Neural cell (in vitro differentiated cells): Measurements from ENCODE around the gene MSI1. TPM values are rescaled to one million over a fixed set of nuclear protein-coding genes. Genes with fewer than 3 reads are reported as not detected.

Source experiments
- H2AFZ ChIP-seq: fragments of 200-600, 300-800 bp; sonication (generic), shearing (Covaris generic); 2 replicates; pipeline ENCODE4 v1.6.0; 2014; ENCODE audit warnings: low read depth, mild to moderate bottlenecking, antibody characterized with exemption, low read length, moderate library complexity
- H3F3A ChIP-seq: fragments of 200-600 bp; shearing (Covaris generic); 2 replicates; pipeline ENCODE4 v1.6.1; 2016; ENCODE audit warnings: mild to moderate bottlenecking, moderate library complexity, mixed read lengths, antibody characterized with exemption, low read length; ENCODE audit not compliant: insufficient read depth, poor library complexity, severe bottlenecking
- H3K27ac ChIP-seq: fragments of 200-600, 300-800 bp; sonication (generic), shearing (Covaris generic); 2 replicates; pipeline ENCODE4 v1.5.1; 2014; ENCODE audit warnings: mild to moderate bottlenecking, low read length, moderate library complexity
- H3K27me3 ChIP-seq: fragments of 300-800, 200-600 bp; sonication (generic), shearing (Covaris generic); 2 replicates; pipeline ENCODE4 v1.6.0; 2014; ENCODE audit warnings: mild to moderate bottlenecking, low read depth, low read length, moderate library complexity; ENCODE audit not compliant: insufficient read depth
- H3K36me3 ChIP-seq: fragments of 300-800, 200-600 bp; sonication (generic), shearing (Covaris generic); 2 replicates; pipeline ENCODE4 v1.5.1; 2014; ENCODE audit warnings: mild to moderate bottlenecking, antibody characterized with exemption, low read length, moderate library complexity; ENCODE audit not compliant: insufficient read depth
- H3K4me2 ChIP-seq: fragments of 300-800, 200-600 bp; sonication (generic), shearing (Covaris generic); 2 replicates; pipeline ENCODE4 v1.6.0; 2014; ENCODE audit warnings: mild to moderate bottlenecking, low read length
- H3K4me3 ChIP-seq: fragments of 300-800, 200-600 bp; sonication (generic), shearing (Covaris generic); 2 replicates; pipeline ENCODE4 v1.5.1; 2014; ENCODE audit warnings: mild to moderate bottlenecking, low read length, moderate library complexity
- H3K79me2 ChIP-seq: fragments of 200-600 bp; shearing (Covaris generic); replicated peaks from 2 replicates; pipeline ENCODE4 v1.6.0; 2014; ENCODE audit warnings: mild to moderate bottlenecking, low read length, moderate library complexity; ENCODE audit not compliant: insufficient read depth
- H3K9ac ChIP-seq: fragments of 300-800, 200-600 bp; sonication (generic), shearing (Covaris generic); 2 replicates; pipeline ENCODE4 v1.6.1; 2016; ENCODE audit warnings: mild to moderate bottlenecking, low read length, mixed read lengths
- H3K9me2 ChIP-seq: fragments of 200-600 bp; shearing (Covaris generic); 2 replicates; pipeline ENCODE4 v1.6.1; 2016; ENCODE audit warnings: mild to moderate bottlenecking, low read length, mixed read lengths; ENCODE audit not compliant: insufficient read depth
- H3K9me3 ChIP-seq: fragments of 200-600, 300-800 bp; sonication (generic), shearing (Covaris generic); 2 replicates; pipeline ENCODE4 v1.6.1; 2016; ENCODE audit warnings: mild to moderate bottlenecking, mixed run types, low read length, moderate library complexity, mixed read lengths
- H4K20me1 ChIP-seq: fragments of 200-600 bp; shearing (Covaris generic); 2 replicates; pipeline ENCODE4 v1.6.1; 2016; ENCODE audit warnings: mild to moderate bottlenecking, mixed run types; ENCODE audit not compliant: insufficient read depth
- EP300 ChIP-seq: fragments of 450-650 bp; conservative IDR thresholded peaks from 2 replicates; pipeline ENCODE4 v1.6.1; 2014; ENCODE audit warnings: antibody characterized with exemption, mild to moderate bottlenecking, moderate library complexity; ENCODE audit not compliant: poor library complexity, severe bottlenecking
- POLR2AphosphoS5 ChIP-seq: IDR thresholded peaks from 2 replicates; pipeline ENCODE4 v1.6.1; 2012
- RAD21 ChIP-seq: fragments of 450-650 bp; conservative IDR thresholded peaks from 2 replicates; pipeline ENCODE4 v1.6.1; 2014; ENCODE audit warnings: antibody characterized with exemption, mild to moderate bottlenecking, moderate library complexity
- SMC3 ChIP-seq: fragments of 450-650 bp; conservative IDR thresholded peaks from 2 replicates; pipeline ENCODE4 v1.6.1; 2014; ENCODE audit warnings: antibody characterized with exemption, mild to moderate bottlenecking, moderate library complexity; ENCODE audit not compliant: poor library complexity
- polyA plus RNA-seq: library from polyadenylated mRNA; depleted of rRNA; stranded (reverse); fragments of >200 nt; gene quantifications from 2 replicates; pipeline ENCODE4 v1.2.3, GENCODE V29; 2014
- TF ChIP-seq, protein P1 (sequence below): IDR thresholded peaks from 2 replicates; pipeline ENCODE4 v1.6.1; 2012; ENCODE audit warnings: borderline replicate concordance
- TF ChIP-seq, protein P2 (sequence below): fragments of 450-650 bp; IDR thresholded peaks from 2 replicates; pipeline ENCODE4 v1.5.1; 2014; ENCODE audit warnings: antibody characterized with exemption, mild to moderate bottlenecking, moderate library complexity; ENCODE audit not compliant: poor library complexity, severe bottlenecking

The MSI1 gene
- polyA plus RNA-seq, 1 donor from 2014 or later: 7.5 TPM

DNA sequence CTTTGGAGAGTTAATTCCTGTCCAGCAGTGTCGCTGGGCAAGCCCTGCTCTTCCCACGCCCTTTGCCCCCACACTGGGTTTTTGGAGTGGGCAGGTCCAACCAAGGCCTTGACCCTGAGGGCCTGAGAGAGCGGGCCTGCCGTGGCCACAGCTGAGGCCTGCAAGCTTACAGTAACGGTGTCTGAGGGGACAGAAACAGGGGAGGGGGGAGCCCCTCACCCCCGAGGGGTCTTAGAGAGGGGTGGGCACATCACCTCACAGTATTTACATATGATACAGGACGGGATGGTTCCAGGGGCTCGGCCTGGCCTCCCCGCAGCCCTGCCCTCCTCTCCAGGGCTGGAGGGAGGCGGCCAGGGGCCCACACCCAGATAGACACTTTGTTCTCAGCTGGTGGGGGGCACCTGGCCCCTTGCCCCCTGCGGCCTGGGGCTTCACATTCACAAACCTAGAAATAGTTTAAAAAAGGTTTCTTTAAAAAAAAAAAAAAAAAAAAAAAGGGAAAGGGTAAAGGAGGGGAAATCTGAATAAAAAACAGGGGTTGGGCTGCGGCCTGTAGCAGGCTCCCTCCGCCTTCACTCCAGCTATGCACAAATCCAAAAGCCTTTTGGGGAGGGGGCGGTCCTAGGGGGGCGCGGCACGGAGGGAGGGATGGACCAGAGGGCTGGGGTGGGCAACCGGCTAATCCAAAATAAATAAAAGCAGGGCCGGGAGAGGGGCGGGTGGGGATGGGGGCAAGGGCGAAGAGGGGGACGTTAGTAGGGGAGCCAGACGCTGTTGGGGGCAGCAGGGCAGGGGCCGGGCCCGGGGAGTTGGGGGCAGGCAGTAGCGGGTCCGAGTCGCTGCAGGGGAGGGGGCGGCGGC, 26.6 kb downstream of the MSI1 start:
- Histone ChIP-seq H3K27me3 (no peaks in the 10 kb centered on the region), H3K4me2 (no peak overlapping the region), H2AFZ (no peak overlapping the region)

DNA sequence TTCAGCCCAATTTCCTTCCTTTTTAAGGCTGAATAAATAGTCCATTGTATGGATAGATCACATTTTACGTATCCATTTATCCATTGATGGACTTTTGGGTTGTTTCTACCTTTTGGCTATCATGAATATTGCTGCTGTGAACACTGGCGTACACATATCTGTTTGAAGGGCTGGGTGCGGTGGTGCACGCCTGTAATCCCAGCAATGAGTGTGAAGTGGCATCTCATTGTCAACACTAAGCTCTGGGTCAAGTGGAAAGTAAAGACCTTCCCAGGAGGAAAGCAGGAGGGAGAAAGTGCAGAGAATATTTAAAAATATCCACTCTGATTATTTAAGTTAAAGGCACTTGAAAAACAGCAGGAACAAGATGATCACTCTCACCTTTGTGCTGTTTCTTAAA, 29.7 kb downstream of the MSI1 start:
- H3K36me3 ChIP-seq: no peaks in the 10 kb centered on the region
- H3F3A ChIP-seq: no peaks in the 10 kb centered on the region
- peaks cover 4% of the 10 kb centered on the region for H3K9me3 ChIP-seq
- no peak overlapping the region for H3K27ac ChIP-seq
- H4K20me1 ChIP-seq: no peaks in the 10 kb centered on the region
- TF ChIP-seq, protein P1, sequence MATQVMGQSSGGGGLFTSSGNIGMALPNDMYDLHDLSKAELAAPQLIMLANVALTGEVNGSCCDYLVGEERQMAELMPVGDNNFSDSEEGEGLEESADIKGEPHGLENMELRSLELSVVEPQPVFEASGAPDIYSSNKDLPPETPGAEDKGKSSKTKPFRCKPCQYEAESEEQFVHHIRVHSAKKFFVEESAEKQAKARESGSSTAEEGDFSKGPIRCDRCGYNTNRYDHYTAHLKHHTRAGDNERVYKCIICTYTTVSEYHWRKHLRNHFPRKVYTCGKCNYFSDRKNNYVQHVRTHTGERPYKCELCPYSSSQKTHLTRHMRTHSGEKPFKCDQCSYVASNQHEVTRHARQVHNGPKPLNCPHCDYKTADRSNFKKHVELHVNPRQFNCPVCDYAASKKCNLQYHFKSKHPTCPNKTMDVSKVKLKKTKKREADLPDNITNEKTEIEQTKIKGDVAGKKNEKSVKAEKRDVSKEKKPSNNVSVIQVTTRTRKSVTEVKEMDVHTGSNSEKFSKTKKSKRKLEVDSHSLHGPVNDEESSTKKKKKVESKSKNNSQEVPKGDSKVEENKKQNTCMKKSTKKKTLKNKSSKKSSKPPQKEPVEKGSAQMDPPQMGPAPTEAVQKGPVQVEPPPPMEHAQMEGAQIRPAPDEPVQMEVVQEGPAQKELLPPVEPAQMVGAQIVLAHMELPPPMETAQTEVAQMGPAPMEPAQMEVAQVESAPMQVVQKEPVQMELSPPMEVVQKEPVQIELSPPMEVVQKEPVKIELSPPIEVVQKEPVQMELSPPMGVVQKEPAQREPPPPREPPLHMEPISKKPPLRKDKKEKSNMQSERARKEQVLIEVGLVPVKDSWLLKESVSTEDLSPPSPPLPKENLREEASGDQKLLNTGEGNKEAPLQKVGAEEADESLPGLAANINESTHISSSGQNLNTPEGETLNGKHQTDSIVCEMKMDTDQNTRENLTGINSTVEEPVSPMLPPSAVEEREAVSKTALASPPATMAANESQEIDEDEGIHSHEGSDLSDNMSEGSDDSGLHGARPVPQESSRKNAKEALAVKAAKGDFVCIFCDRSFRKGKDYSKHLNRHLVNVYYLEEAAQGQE: no peak
- H3K9ac ChIP-seq: no peak overlapping the region
- H3K27me3 ChIP-seq: no peaks in the 10 kb centered on the region
- no peak overlapping the region for H3K4me2 ChIP-seq
- H2AFZ ChIP-seq: no peak overlapping the region
- no peaks in the 10 kb centered on the region for H3K79me2 ChIP-seq
- H3K4me3 ChIP-seq: no peak overlapping the region
- no peaks in the 10 kb centered on the region for H3K9me2 ChIP-seq

More for the DNA sequence above, 26.6 kb downstream of the MSI1 start:
- Histone ChIP-seq H3K9me3 (peaks cover 4% of the 10 kb centered on the region), H3K9me2 (no peaks in the 10 kb centered on the region), H3K4me3 (no peak overlapping the region), H3K9ac (no peak overlapping the region), H3K36me3 (no peaks in the 10 kb centered on the region), H4K20me1 (no peaks in the 10 kb centered on the region), H3K27ac (no peak overlapping the region), H3K79me2 (no peaks in the 10 kb centered on the region), H3F3A (no peaks in the 10 kb centered on the region)
- TF ChIP-seq, protein P2, sequence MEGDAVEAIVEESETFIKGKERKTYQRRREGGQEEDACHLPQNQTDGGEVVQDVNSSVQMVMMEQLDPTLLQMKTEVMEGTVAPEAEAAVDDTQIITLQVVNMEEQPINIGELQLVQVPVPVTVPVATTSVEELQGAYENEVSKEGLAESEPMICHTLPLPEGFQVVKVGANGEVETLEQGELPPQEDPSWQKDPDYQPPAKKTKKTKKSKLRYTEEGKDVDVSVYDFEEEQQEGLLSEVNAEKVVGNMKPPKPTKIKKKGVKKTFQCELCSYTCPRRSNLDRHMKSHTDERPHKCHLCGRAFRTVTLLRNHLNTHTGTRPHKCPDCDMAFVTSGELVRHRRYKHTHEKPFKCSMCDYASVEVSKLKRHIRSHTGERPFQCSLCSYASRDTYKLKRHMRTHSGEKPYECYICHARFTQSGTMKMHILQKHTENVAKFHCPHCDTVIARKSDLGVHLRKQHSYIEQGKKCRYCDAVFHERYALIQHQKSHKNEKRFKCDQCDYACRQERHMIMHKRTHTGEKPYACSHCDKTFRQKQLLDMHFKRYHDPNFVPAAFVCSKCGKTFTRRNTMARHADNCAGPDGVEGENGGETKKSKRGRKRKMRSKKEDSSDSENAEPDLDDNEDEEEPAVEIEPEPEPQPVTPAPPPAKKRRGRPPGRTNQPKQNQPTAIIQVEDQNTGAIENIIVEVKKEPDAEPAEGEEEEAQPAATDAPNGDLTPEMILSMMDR: no peak
- TF ChIP-seq POLR2AphosphoS5 (no peak), EP300 (no peak), SMC3 (no peak), RAD21 (no peak)
- TF ChIP-seq, protein P1: no peak
